Osteoblast (primary cell): ENCODE data around the gene XRCC5. TPM values are rescaled to one million over a fixed set of nuclear protein-coding genes. Genes with fewer than 3 reads are reported as not detected.
A peak's percentile ranks its signal among the peaks of the same experiment; 100 is the strongest.

Experiments
- DNase-seq: peaks from one replicate; pipeline ENCODE4 v3.0.0; 2011; ENCODE audit warnings: low spot score, mixed read lengths; ENCODE audit not compliant: insufficient read length; ENCODE audit errors: missing footprints
- H2AFZ ChIP-seq: 2 replicates; pipeline ENCODE4 v1.6.0; 2011; ENCODE audit warnings: mild to moderate bottlenecking, low read length
- H3K27ac ChIP-seq: 2 replicates; pipeline ENCODE4 v1.5.1; 2011; ENCODE audit warnings: mild to moderate bottlenecking, low read depth, low read length, moderate library complexity
- H3K27me3 ChIP-seq: 2 replicates; pipeline ENCODE4 v1.6.0; 2012; ENCODE audit warnings: mild to moderate bottlenecking, control low read depth, inconsistent platforms, low read length, moderate library complexity; ENCODE audit not compliant: insufficient read depth
- H3K36me3 ChIP-seq: 2 replicates; pipeline ENCODE4 v1.5.1; 2011; ENCODE audit warnings: mild to moderate bottlenecking, low read length, control low read depth, moderate library complexity; ENCODE audit not compliant: insufficient read depth
- H3K4me1 ChIP-seq: 2 replicates; pipeline ENCODE4 v1.5.1; 2011; ENCODE audit warnings: mild to moderate bottlenecking, low read length, control low read depth, moderate library complexity; ENCODE audit not compliant: insufficient read depth
- H3K4me2 ChIP-seq: 2 replicates; pipeline ENCODE4 v1.6.0; 2011; ENCODE audit warnings: mild to moderate bottlenecking, low read length; ENCODE audit not compliant: insufficient read depth
- H3K4me3 ChIP-seq: fragments of 200-600 bp; sonication (generic); 3 replicates; pipeline ENCODE4 v1.5.1; 2012; ENCODE audit warnings: mild to moderate bottlenecking, low read length, inconsistent platforms; ENCODE audit not compliant: insufficient read depth
- H3K79me2 ChIP-seq: 2 replicates; pipeline ENCODE4 v1.6.0; 2012; ENCODE audit warnings: mild to moderate bottlenecking, low read length, control low read depth, inconsistent platforms; ENCODE audit not compliant: insufficient read depth
- H3K9me3 ChIP-seq: 2 replicates; pipeline ENCODE4 v1.5.1; 2011; ENCODE audit warnings: low read depth, low read length, control low read depth
- H4K20me1 ChIP-seq: 2 replicates; pipeline ENCODE4 v1.6.0; 2012; ENCODE audit warnings: mild to moderate bottlenecking, low read length, control low read depth; ENCODE audit not compliant: insufficient read depth
- total RNA-seq: library from RNA; depleted of rRNA; stranded (reverse); fragments of >200 nt; gene quantifications from 2 replicates; pipeline ENCODE4 v1.2.3, GENCODE V29; 2012
- TF ChIP-seq, protein P1 (sequence below): IDR thresholded peaks from 2 replicates; pipeline ENCODE4 v1.5.1; 2011; ENCODE audit warnings: mild to moderate bottlenecking, low read depth, low read length, moderate library complexity; ENCODE audit errors: extremely low read depth

XRCC5 gene
- total RNA-seq, 1 donor = 203 TPM

GRCh38 chr2:216181953-216182461 lies 72.9 kb downstream of the XRCC5 start:
- Histone ChIP-seq H3K4me2 (no peak overlapping the region), H3K4me3 (no peak overlapping the region)

DNA sequence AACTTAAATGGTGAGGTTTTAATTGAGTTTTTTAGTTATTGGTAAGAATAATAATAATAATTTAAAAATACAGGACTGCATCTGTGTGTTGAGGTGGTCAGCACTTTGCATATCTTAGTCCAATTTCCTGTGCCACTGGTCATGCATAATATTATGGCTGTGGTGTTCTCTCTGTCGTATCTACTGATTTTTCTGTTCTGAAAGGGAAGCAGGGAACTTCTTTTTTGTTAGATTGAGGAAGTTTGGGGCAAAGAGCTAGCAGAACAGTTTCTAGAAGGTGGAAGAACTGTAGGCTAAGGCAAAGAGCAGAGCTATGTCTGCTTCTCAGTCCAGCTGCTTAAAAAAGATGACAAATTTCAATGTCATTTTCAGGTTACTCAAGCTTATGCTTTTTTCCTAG lies 74.3 kb downstream of the XRCC5 start:
- no peaks in the 10 kb centered on the region for H3K9me3 ChIP-seq
- H3K4me3 ChIP-seq = no peak overlapping the region
- peaks cover 15% of the 10 kb centered on the region for H4K20me1 ChIP-seq
- no peak overlapping the region for H2AFZ ChIP-seq
- peaks cover 32% of the 10 kb centered on the region for H3K36me3 ChIP-seq
- TF ChIP-seq, protein P1, sequence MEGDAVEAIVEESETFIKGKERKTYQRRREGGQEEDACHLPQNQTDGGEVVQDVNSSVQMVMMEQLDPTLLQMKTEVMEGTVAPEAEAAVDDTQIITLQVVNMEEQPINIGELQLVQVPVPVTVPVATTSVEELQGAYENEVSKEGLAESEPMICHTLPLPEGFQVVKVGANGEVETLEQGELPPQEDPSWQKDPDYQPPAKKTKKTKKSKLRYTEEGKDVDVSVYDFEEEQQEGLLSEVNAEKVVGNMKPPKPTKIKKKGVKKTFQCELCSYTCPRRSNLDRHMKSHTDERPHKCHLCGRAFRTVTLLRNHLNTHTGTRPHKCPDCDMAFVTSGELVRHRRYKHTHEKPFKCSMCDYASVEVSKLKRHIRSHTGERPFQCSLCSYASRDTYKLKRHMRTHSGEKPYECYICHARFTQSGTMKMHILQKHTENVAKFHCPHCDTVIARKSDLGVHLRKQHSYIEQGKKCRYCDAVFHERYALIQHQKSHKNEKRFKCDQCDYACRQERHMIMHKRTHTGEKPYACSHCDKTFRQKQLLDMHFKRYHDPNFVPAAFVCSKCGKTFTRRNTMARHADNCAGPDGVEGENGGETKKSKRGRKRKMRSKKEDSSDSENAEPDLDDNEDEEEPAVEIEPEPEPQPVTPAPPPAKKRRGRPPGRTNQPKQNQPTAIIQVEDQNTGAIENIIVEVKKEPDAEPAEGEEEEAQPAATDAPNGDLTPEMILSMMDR = no peak
- H3K4me1 ChIP-seq = peaks cover 15% of the 10 kb centered on the region
- peaks cover 88% of the 10 kb centered on the region for H3K79me2 ChIP-seq
- no peak overlapping the region for H3K4me2 ChIP-seq
- no peak for DNase-seq
- no peaks in the 10 kb centered on the region for H3K27me3 ChIP-seq
- no peak overlapping the region for H3K27ac ChIP-seq

More at GRCh38 chr2:216181953-216182461, 72.9 kb downstream of the XRCC5 start:
- Histone ChIP-seq H3K79me2 (peaks cover 85% of the 10 kb centered on the region), H3K9me3 (no peaks in the 10 kb centered on the region), H3K4me1 (peaks cover 3% of the 10 kb centered on the region), H3K27ac (no peak overlapping the region), H2AFZ (no peak overlapping the region), H3K27me3 (no peaks in the 10 kb centered on the region), H3K36me3 (peaks cover 37% of the 10 kb centered on the region), H4K20me1 (peaks cover 12% of the 10 kb centered on the region)
- DNase-seq = no peak
- TF ChIP-seq, protein P1 = no peak

DNA sequence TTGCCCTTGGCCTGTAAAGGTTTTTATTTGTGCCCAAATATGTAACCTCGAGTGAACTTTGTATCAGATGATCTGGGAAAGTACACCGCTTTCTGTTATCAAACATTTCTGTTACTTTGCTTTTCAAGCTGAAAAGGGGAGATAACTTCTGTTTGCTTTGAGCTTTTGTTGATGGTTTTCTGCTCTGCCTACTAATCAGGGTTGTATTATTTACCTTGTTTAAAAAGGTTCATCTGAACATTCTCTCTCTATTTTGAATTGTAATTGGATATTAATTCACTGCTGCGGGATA lies 79.4 kb downstream of the XRCC5 start:
- Histone ChIP-seq H3K4me1 (peaks cover 25% of the 10 kb centered on the region), H3K4me3 (no peak overlapping the region), H4K20me1 (peaks cover 9% of the 10 kb centered on the region), H3K9me3 (no peaks in the 10 kb centered on the region), H2AFZ (no peak overlapping the region), H3K27me3 (no peaks in the 10 kb centered on the region), H3K36me3 (peaks cover 34% of the 10 kb centered on the region), H3K4me2 (no peak overlapping the region), H3K79me2 (peaks cover 67% of the 10 kb centered on the region), H3K27ac (peak overlapping the region; percentile 2)
- TF ChIP-seq, protein P1 = no peak
- DNase-seq = no peak

DNA sequence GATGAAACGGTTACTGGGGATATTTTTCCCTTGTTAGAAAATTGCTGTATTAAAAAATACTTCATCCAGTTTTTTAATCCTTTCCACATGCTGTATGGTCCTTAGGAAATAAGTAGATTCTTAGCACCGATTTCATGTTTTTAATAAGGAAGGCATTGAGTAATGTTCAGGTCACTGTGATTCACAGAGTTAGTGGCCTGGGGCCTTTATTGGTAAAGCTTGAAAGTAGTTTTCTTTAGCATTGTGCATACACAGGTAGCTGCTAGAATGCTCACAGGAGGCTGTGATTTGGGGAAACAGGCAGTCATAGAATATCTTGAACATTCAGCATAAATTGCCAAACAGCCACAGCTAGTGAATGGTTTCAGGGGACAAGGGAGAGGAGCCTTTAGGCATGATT lies 79.8 kb downstream of the XRCC5 start:
- peak; percentile 36 for DNase-seq
- Histone ChIP-seq H3K4me1 (peaks cover 25% of the 10 kb centered on the region), H3K27me3 (no peaks in the 10 kb centered on the region), H3K79me2 (peaks cover 63% of the 10 kb centered on the region), H3K9me3 (no peaks in the 10 kb centered on the region), H3K36me3 (peaks cover 32% of the 10 kb centered on the region), H2AFZ (no peak overlapping the region), H4K20me1 (peaks cover 9% of the 10 kb centered on the region), H3K27ac (peak overlapping the region; percentile 2), H3K4me3 (no peak overlapping the region), H3K4me2 (no peak overlapping the region)
- TF ChIP-seq, protein P1 = no peak
